GM23338 (cell line): ENCODE measurements around the gene SRSF4. TPM values are rescaled to one million over a fixed set of nuclear protein-coding genes. Genes with fewer than 3 reads are reported as not detected.

Experiments
- ATAC-seq: fragments of 200-7000 bp; cut with Tn5 transposase; 3 replicates; pipeline ENCODE4 v1.9.1; 2020
- DNase-seq: peaks from one replicate; pipeline ENCODE4 v3.0.0-alpha.2; 2015; ENCODE audit warnings: low spot score
- H2AFZ ChIP-seq: fragments of 200-600 bp; sonication (generic); 2 replicates; pipeline ENCODE4 v1.8.0; 2016; ENCODE audit warnings: antibody characterized with exemption, mild to moderate bottlenecking, moderate library complexity
- H3F3A ChIP-seq: fragments of 200-600 bp; sonication (generic); replicated peaks from 2 replicates; pipeline ENCODE4 v1.8.0; 2017; ENCODE audit warnings: antibody characterized with exemption, mixed run types, low read depth
- H3K27ac ChIP-seq: fragments of 200-600 bp; sonication (generic); 2 replicates; pipeline ENCODE4 v1.6.1; 2016; ENCODE audit warnings: low read depth
- H3K27me3 ChIP-seq: fragments of 200-600 bp; sonication (generic); 2 replicates; pipeline ENCODE4 v1.8.0; 2016; ENCODE audit warnings: mild to moderate bottlenecking, mixed run types, moderate library complexity; ENCODE audit not compliant: insufficient read depth
- H3K36me3 ChIP-seq: fragments of 200-600 bp; sonication (generic); 2 replicates; pipeline ENCODE4 v1.8.0; 2016; ENCODE audit warnings: mild to moderate bottlenecking; ENCODE audit not compliant: insufficient read depth
- H3K4me1 ChIP-seq: fragments of 200-600 bp; sonication (generic); 2 replicates; pipeline ENCODE4 v1.8.0; 2016; ENCODE audit warnings: mild to moderate bottlenecking, moderate library complexity; ENCODE audit not compliant: insufficient read depth
- H3K4me2 ChIP-seq: fragments of 200-600 bp; sonication (generic); 2 replicates; pipeline ENCODE4 v1.7.1; 2017; ENCODE audit warnings: mixed run types
- H3K4me3 ChIP-seq: fragments of 200-600 bp; sonication (generic); 2 replicates; pipeline ENCODE4 v1.6.1; 2016; ENCODE audit warnings: mixed run types
- H3K79me2 ChIP-seq: fragments of 200-600 bp; sonication (generic); replicated peaks from 2 replicates; pipeline ENCODE4 v1.8.0; 2017; ENCODE audit warnings: mild to moderate bottlenecking; ENCODE audit not compliant: insufficient read depth
- H3K9me2 ChIP-seq: fragments of 200-600 bp; sonication (generic); 2 replicates; pipeline ENCODE4 v1.8.0; 2017; ENCODE audit not compliant: insufficient read depth
- H4K20me1 ChIP-seq: fragments of 200-600 bp; sonication (generic); replicated peaks from 2 replicates; pipeline ENCODE4 v1.8.0; 2017; ENCODE audit warnings: mild to moderate bottlenecking; ENCODE audit not compliant: insufficient read depth
- H3K27ac Mint-ChIP-seq: 2 replicates; pipeline ENCODE4 v1.8.0; 2020; ENCODE audit warnings: inconsistent platforms, mild to moderate bottlenecking, moderate library complexity, mixed read lengths
- H3K27me3 Mint-ChIP-seq: 3 replicates; pipeline ENCODE4 v1.8.0; 2022; ENCODE audit warnings: low read depth, mild to moderate bottlenecking, moderate library complexity, mixed read lengths, inconsistent platforms; ENCODE audit not compliant: insufficient read depth, poor library complexity
- H3K36me3 Mint-ChIP-seq: 3 replicates; pipeline ENCODE4 v1.8.0; 2021; ENCODE audit warnings: low read depth, mild to moderate bottlenecking, inconsistent platforms, moderate library complexity, mixed read lengths
- H3K4me1 Mint-ChIP-seq: 3 replicates; pipeline ENCODE4 v1.8.0; 2020; ENCODE audit warnings: mild to moderate bottlenecking, inconsistent platforms, mixed read lengths
- H3K4me3 Mint-ChIP-seq: 3 replicates; pipeline ENCODE4 v1.8.0; 2021; ENCODE audit warnings: moderate library complexity, mild to moderate bottlenecking, inconsistent platforms, mixed read lengths
- H3K9me3 Mint-ChIP-seq: 3 replicates; pipeline ENCODE4 v1.8.0; 2020; ENCODE audit warnings: moderate library complexity, mild to moderate bottlenecking, inconsistent platforms, mixed read lengths
- CREB1 ChIP-seq: fragments of 250-450 bp; sonication (Bioruptor Pico); IDR thresholded peaks from 2 replicates; pipeline ENCODE4 v1.5.0; 2020; ENCODE audit warnings: low read depth, mild to moderate bottlenecking, moderate library complexity
- CTCF ChIP-seq, 2 experiments: fragments of 200-600 bp in 1 of 2; sonication (generic) in 1 of 2; conservative IDR thresholded peaks; 2 replicates each; pipeline versions ENCODE4 v1.5.1 to v1.6.1; 2016 to 2017; ENCODE audit warnings: antibody characterized with exemption in 2 of 2, low read depth in 2 of 2, mild to moderate bottlenecking in 2 of 2, moderate library complexity in 1 of 2
- ETS1 ChIP-seq: IDR thresholded peaks from 2 replicates; pipeline ENCODE4 v1.6.1; 2016; ENCODE audit warnings: antibody characterized with exemption
- EZH2 ChIP-seq: fragments of 200-600 bp; sonication (generic); IDR thresholded peaks from one replicate; pipeline ENCODE4 v1.8.0; 2017; ENCODE audit warnings: antibody characterized with exemption, mild to moderate bottlenecking, low read depth; ENCODE audit not compliant: unreplicated experiment
- EZH2phosphoT487 ChIP-seq: fragments of 200-600 bp; sonication (generic); IDR thresholded peaks from one replicate; pipeline ENCODE4 v1.8.1; 2018; ENCODE audit warnings: antibody characterized with exemption; ENCODE audit not compliant: unreplicated experiment
- JUNB ChIP-seq: IDR thresholded peaks from one replicate; pipeline ENCODE4 v1.6.1; 2016; ENCODE audit warnings: antibody characterized with exemption; ENCODE audit not compliant: unreplicated experiment
- NANOG ChIP-seq: IDR thresholded peaks from 2 replicates; pipeline ENCODE4 v1.6.1; 2016; ENCODE audit warnings: antibody characterized with exemption, borderline replicate concordance
- POLR2AphosphoS5 ChIP-seq: IDR thresholded peaks from 2 replicates; pipeline ENCODE4 v1.6.1; 2016; ENCODE audit warnings: antibody characterized with exemption, low read depth
- REST ChIP-seq: IDR thresholded peaks from one replicate; pipeline ENCODE4 v1.6.1; 2018; ENCODE audit warnings: antibody characterized with exemption; ENCODE audit not compliant: unreplicated experiment
- STAT1 ChIP-seq: IDR thresholded peaks from one replicate; pipeline ENCODE4 v1.6.1; 2016; ENCODE audit warnings: antibody characterized with exemption; ENCODE audit not compliant: unreplicated experiment
- ZNF114 ChIP-seq: fragments of 250-450 bp; sonication (Bioruptor Pico); IDR thresholded peaks from 2 replicates; pipeline ENCODE4 v1.5.0; 2020; ENCODE audit warnings: mild to moderate bottlenecking, moderate library complexity
- ZNF331 ChIP-seq: fragments of 250-450 bp; sonication (Bioruptor Pico); IDR thresholded peaks from 2 replicates; pipeline ENCODE4 v1.5.0; 2020; ENCODE audit warnings: low read depth, mild to moderate bottlenecking, moderate library complexity
- ZNF462 ChIP-seq: fragments of 250-450 bp; sonication (Bioruptor Pico); IDR thresholded peaks from 2 replicates; pipeline ENCODE4 v1.5.0; 2020; ENCODE audit warnings: mild to moderate bottlenecking, moderate library complexity
- polyA plus RNA-seq: library from polyadenylated mRNA; unstranded; fragments of >200 nt; fragmentation: Nextera tagmentation; extraction: Ambion mirVana; gene quantifications from 2 replicates; pipeline ENCODE4 v1.2.1, GENCODE V29; 2016
- total RNA-seq: library from RNA; depleted of rRNA; stranded (reverse); fragments of >200 nt; shearing (Covaris generic); gene quantifications from 2 replicates; pipeline ENCODE4 v1.2.3, GENCODE V29; 2014

Gene SRSF4
- total and polyA plus RNA-seq, 2 experiments from 2014 or later = 58.4 to 98.3 TPM

GRCh38 chr1:29186252-29186651, 4.6 kb upstream of the SRSF4 start:
- peak overlapping the region; percentile 7; the same call in 1 of the 2 replicates for H3K4me3 ChIP-seq
- H3K4me1 ChIP-seq = peaks cover 19% of the 10 kb centered on the region
- peaks cover 15% of the 10 kb centered on the region; the same call in 1 of the 2 replicates for H3F3A ChIP-seq
- H3K27ac ChIP-seq = peak overlapping the region; percentile 87
- H3K4me2 ChIP-seq = peak overlapping the region; percentile 44
- no peaks in the 10 kb centered on the region for H3K36me3 ChIP-seq
- no peak overlapping the region for H2AFZ ChIP-seq
- no peaks in the 10 kb centered on the region for H3K9me2 ChIP-seq
- no peaks in the 10 kb centered on the region for H4K20me1 ChIP-seq
- peaks cover 34% of the 10 kb centered on the region for H3K4me1 Mint-ChIP-seq
- H3K79me2 ChIP-seq = peaks cover 1% of the 10 kb centered on the region
- peaks cover 6% of the 10 kb centered on the region for H3K36me3 Mint-ChIP-seq
- ATAC-seq = no peak
- no peak for TF ChIP-seq NANOG
- no peak for TF ChIP-seq JUNB
- no peak for TF ChIP-seq ZNF114 (CRISPR knock-in tag)
- TF ChIP-seq REST = no peak
- no peak for TF ChIP-seq ETS1
- no peak for TF ChIP-seq ZNF462 (CRISPR knock-in tag)
- TF ChIP-seq EZH2 = no peak
- no peak for TF ChIP-seq CREB1
- TF ChIP-seq CTCF (conservative IDR thresholded peaks at IDR 0.05; ENCODE audit: low read depth in 2 of 2) = no peak
- TF ChIP-seq EZH2phosphoT487 = no peak
- no peak for TF ChIP-seq POLR2AphosphoS5
- TF ChIP-seq STAT1 = no peak
- no peak for TF ChIP-seq ZNF331 (CRISPR knock-in tag)
- H3K27me3 Mint-ChIP-seq = peaks cover 21% of the 10 kb centered on the region
- no peaks in the 10 kb centered on the region for H3K27me3 ChIP-seq
- no peak for DNase-seq
- H3K9me3 Mint-ChIP-seq = peaks cover 4% of the 10 kb centered on the region; the same call in 2 of the 3 replicates
- peak overlapping the region; percentile 71 for H3K27ac Mint-ChIP-seq
- peak overlapping the region; percentile 25; the same call in 2 of the 3 replicates for H3K4me3 Mint-ChIP-seq
